ENCODE measurements around the gene TM4SF5. TPM values are rescaled to one million over a fixed set of nuclear protein-coding genes. Genes with fewer than 3 reads are reported as not detected.
A peak's percentile ranks its signal among the peaks of the same experiment; 100 is the strongest.

Gene TM4SF5
- total RNA-seq, 2 experiments from 2014 or later, result not detected

DNA sequence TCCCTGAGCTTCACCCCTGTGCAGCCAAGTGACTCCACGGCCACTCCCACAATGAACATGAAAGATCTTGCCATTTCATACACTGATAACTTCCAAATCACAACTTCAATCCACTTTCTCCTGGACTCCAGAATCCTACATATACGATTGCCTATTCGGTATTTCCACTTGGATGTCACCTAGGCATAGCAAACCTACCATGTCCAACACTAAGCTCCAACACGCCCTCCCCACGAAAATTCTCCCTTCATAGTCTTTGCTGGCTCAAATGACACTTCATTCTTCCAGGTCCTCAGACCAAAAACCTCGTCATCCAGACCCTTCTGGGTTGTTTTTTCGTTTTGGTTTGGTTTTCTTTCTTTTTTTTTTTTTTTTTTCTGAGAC lies 19.0 kb downstream of the TM4SF5 start:
- intact Hi-C loops (cut with micrococcal nuclease), result no loop called here
- Mint-ChIP-seq H3K4me3 (peak overlapping the region; percentile 79), H3K36me3 (ENCODE audit: low read depth) (no peaks in the 10 kb centered on the region), H3K27ac (peak overlapping the region; percentile 91), H3K9me3 (no peaks in the 10 kb centered on the region), H3K4me1 (ENCODE audit: low read depth) (peaks cover 20% of the 10 kb centered on the region), H3K27me3 (peaks cover 28% of the 10 kb centered on the region)
- ATAC-seq, result no peak
- ChIA-PET CTCF (interaction anchor here (0.8 to 3.4 kb wide), 22 partner anchors 11 to 575 kb away, joined by 3 to 15 read pairs (median 5); partner anchors contain the start of genes ARRB2, C17orf107, CHRNE and CXCL16), POLR2A (interaction anchor here (0.6 to 2.3 kb wide), 12 partner anchors 9 to 149 kb away, joined by 3 to 11 read pairs (median 6); partner anchors contain the start of genes C17orf107, MINK1, PELP1 and RNF167)
- no peak for TF ChIP-seq CTCF (IDR thresholded peaks at IDR 0.05)
- no peak for DNase-seq

- no peak for ATAC-seq
- ChIA-PET CTCF (no interaction called here), POLR2A (no interaction called here)
- Mint-ChIP-seq H3K27me3 (peaks cover 2% of the 10 kb centered on the region), H3K4me3 (peak overlapping the region; percentile 96), H3K27ac (peak overlapping the region; percentile 97), H3K9me3 (no peaks in the 10 kb centered on the region), H3K36me3 (ENCODE audit: low read depth) (peaks cover 11% of the 10 kb centered on the region), H3K4me1 (ENCODE audit: low read depth) (peaks cover 19% of the 10 kb centered on the region)
- DNase-seq, result no peak
- TF ChIP-seq CTCF (IDR thresholded peaks at IDR 0.05), result no peak
- intact Hi-C loops (cut with micrococcal nuclease), result no loop called here
Measured at GRCh38 chr17:4795168-4795567, 23.5 kb downstream of the TM4SF5 start.

- peaks cover 20% of the 10 kb centered on the region for H3K4me1 Mint-ChIP-seq (ENCODE audit: low read depth)
- peak overlapping the region; percentile 97 for H3K27ac Mint-ChIP-seq
- POLR2A ChIA-PET, result interaction anchor here (1.2 to 1.5 kb wide), 4 partner anchors 12 to 87 kb away, joined by 3 to 4 read pairs (median 4); no protein-coding TSS in a partner anchor
- peaks cover 2% of the 10 kb centered on the region for H3K27me3 Mint-ChIP-seq
- no peak for TF ChIP-seq CTCF (IDR thresholded peaks at IDR 0.05)
- no peaks in the 10 kb centered on the region for H3K9me3 Mint-ChIP-seq
- ATAC-seq (no peak), DNase-seq (peak; percentile 65)
- intact Hi-C loops (cut with micrococcal nuclease), result no loop called here
- CTCF ChIA-PET, result interaction anchor here (1.1 to 1.6 kb wide), 4 partner anchors 9 to 106 kb away, joined by 3 to 5 read pairs (median 4); partner anchors contain the start of gene CHRNE
- H3K4me3 Mint-ChIP-seq, result peak overlapping the region; percentile 96
- peaks cover 11% of the 10 kb centered on the region for H3K36me3 Mint-ChIP-seq (ENCODE audit: low read depth)
Measured at GRCh38 chr17:4796552-4796920, 24.9 kb downstream of the TM4SF5 start.

- H3K27ac Mint-ChIP-seq, result peak overlapping the region; percentile 31
- peaks cover 17% of the 10 kb centered on the region for H3K4me1 Mint-ChIP-seq (ENCODE audit: low read depth)
- ATAC-seq, result no peak
- no peaks in the 10 kb centered on the region for H3K27me3 Mint-ChIP-seq
- DNase-seq, result peak; percentile 21
- no peak overlapping the region for H3K4me3 Mint-ChIP-seq
- ChIA-PET POLR2A (interaction anchor here (2.1 kb wide), 1 partner anchor 11 kb away, joined by 7 read pairs; the partner anchor contains the start of gene GLTPD2), CTCF (interaction anchor here (0.9 kb wide), 1 partner anchor 11 kb away, joined by 3 read pairs; no protein-coding TSS in a partner anchor)
- H3K36me3 Mint-ChIP-seq (ENCODE audit: low read depth), result peaks cover 11% of the 10 kb centered on the region
- intact Hi-C loops (cut with micrococcal nuclease), result no loop called here
- no peaks in the 10 kb centered on the region for H3K9me3 Mint-ChIP-seq
- no peak for TF ChIP-seq CTCF (IDR thresholded peaks at IDR 0.05)
Measured at GRCh38 chr17:4800462-4801196, 28.9 kb downstream of the TM4SF5 start.

GRCh38 chr17:4802228-4802627 lies 30.5 kb downstream of the TM4SF5 start, which contains the start of gene C17orf114:
Gene C17orf114, minus strand, starts transcription at chr17:4802328.
- H3K36me3 Mint-ChIP-seq (ENCODE audit: low read depth), result peaks cover 8% of the 10 kb centered on the region
- TF ChIP-seq CTCF (IDR thresholded peaks at IDR 0.05), result no peak
- DNase-seq (no peak), ATAC-seq (no peak)
- no peak within 1 kb of the TSS for H3K27ac Mint-ChIP-seq
- H3K9me3 Mint-ChIP-seq, result no peaks in the 10 kb centered on the region
- peaks cover 13% of the 10 kb centered on the region for H3K4me1 Mint-ChIP-seq (ENCODE audit: low read depth)
- POLR2A ChIA-PET, result no interaction called here
- no peak within 1 kb of the TSS for H3K4me3 Mint-ChIP-seq
- CTCF ChIA-PET, result no interaction called here
- intact Hi-C loops (cut with micrococcal nuclease), result no loop called here
- H3K27me3 Mint-ChIP-seq, result no peaks in the 10 kb centered on the region

Measured in activated CD8-positive, alpha-beta T cell treated with anti-CD3 and anti-CD28 coated beads for 36 hours (primary cell).